HepG2 (cell line): Measurements from ENCODE around the gene STYK1.

Experiments
- CREB1 ChIP-seq, 2 experiments: fragments of 450-650 bp in 1 of 2; IDR thresholded peaks; 2 replicates each; pipeline ENCODE4 v1.6.1; 2016 to 2017; ENCODE audit warnings: control low read depth in 1 of 2, mild to moderate bottlenecking in 1 of 2, missing compliant biosample characterization in 1 of 2, missing genetic modification characterization in 1 of 2
- SALL1 ChIP-seq: sonication (generic); formaldehyde crosslinking; IDR thresholded peaks from 2 replicates; pipeline ENCODE4 v1.8.0; 2022; ENCODE audit warnings: mild to moderate bottlenecking, missing genetic modification reagents
- ZNF792 ChIP-seq: IDR thresholded peaks from 2 replicates; pipeline ENCODE4 v1.6.1; 2016
- TF ChIP-seq, protein P1 (sequence below): sonication (generic); formaldehyde crosslinking; IDR thresholded peaks from 2 replicates; pipeline ENCODE4 v1.5.0; 2020; ENCODE audit warnings: mild to moderate bottlenecking, missing genetic modification reagents, moderate library complexity

DNA sequence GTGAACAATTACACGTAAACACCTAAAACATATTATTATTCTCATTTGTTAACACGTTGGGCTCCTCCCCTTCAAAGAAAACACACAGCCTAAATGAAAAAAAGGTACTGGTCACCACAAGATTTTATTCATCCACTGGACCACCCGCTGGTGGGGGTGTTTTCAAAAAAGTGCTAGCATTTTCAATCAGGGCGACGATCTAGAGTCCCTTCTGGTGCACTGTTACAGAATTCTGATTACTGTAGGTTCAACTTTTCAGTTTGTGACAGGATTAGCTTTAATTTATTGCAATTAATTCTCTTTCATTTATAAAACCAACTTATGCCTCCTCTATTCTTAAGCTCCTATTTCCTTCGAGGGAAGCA is 60.9 kb downstream of the STYK1 start:
- no peak for TF ChIP-seq CREB1 (IDR thresholded peaks at IDR 0.05)
- no peak for TF ChIP-seq CREB1 (CRISPR knock-in tag; IDR thresholded peaks at IDR 0.05)
- TF ChIP-seq, protein P1, sequence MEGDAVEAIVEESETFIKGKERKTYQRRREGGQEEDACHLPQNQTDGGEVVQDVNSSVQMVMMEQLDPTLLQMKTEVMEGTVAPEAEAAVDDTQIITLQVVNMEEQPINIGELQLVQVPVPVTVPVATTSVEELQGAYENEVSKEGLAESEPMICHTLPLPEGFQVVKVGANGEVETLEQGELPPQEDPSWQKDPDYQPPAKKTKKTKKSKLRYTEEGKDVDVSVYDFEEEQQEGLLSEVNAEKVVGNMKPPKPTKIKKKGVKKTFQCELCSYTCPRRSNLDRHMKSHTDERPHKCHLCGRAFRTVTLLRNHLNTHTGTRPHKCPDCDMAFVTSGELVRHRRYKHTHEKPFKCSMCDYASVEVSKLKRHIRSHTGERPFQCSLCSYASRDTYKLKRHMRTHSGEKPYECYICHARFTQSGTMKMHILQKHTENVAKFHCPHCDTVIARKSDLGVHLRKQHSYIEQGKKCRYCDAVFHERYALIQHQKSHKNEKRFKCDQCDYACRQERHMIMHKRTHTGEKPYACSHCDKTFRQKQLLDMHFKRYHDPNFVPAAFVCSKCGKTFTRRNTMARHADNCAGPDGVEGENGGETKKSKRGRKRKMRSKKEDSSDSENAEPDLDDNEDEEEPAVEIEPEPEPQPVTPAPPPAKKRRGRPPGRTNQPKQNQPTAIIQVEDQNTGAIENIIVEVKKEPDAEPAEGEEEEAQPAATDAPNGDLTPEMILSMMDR (CRISPR knock-in tag), result no peak
- TF ChIP-seq SALL1 (CRISPR knock-in tag), result no peak
- no peak for TF ChIP-seq ZNF792 (CRISPR knock-in tag)
